Left ventricle myocardium superior (tissue), 1 donor: Measurements from ENCODE around the gene ADAM33. TPM values are rescaled to one million over a fixed set of nuclear protein-coding genes. Genes with fewer than 3 reads are reported as not detected.

Experiments used
- ATAC-seq: fragments of 200-7000 bp; cut with Tn5 transposase; one replicate; pipeline ENCODE4 v1.9.1; 2020; ENCODE audit warnings: mild to moderate bottlenecking, moderate library complexity
- DNase-seq: peaks from one replicate; pipeline ENCODE4 v3.0.0-alpha.2; 2020
- intact Hi-C: fragments of 100-400 bp; cut with micrococcal nuclease; formaldehyde crosslinking; loops from one replicate; pipeline ENCODE4 v1.11.0; 2022
- total RNA-seq: library from RNA; stranded (reverse); fragmentation: NEBNext Ultra II Directional; extraction: Animal tissue kit (Norgen Biotek cat#: 25700); gene quantifications from one replicate; pipeline ENCODE4 v1.2.1, GENCODE V29; 2021
- donor health status: DM: no; HTN: yes; CAD: no; lungs with severe emphysema.

Gene ADAM33
- total RNA-seq, 1 donor from 2014 or later, result 12.2 TPM

GRCh38 chr20:3629893-3630292, 51.9 kb downstream of the ADAM33 start:
- intact Hi-C loops, result no loop called here
- DNase-seq, result no peak
- no peak for ATAC-seq

GRCh38 chr20:3628502-3629314, 53.1 kb downstream of the ADAM33 start:
- intact Hi-C loops, result no loop called here
- no peak for ATAC-seq
- no peak for DNase-seq

GRCh38 chr20:3627476-3627875, 54.3 kb downstream of the ADAM33 start:
- intact Hi-C loops, result no loop called here
- ATAC-seq (no peak), DNase-seq (no peak)

- intact Hi-C loops, result no loop called here
- ATAC-seq, result no peak
- DNase-seq, result no peak
These were observed 59.4 kb downstream of the ADAM33 start for GRCh38 chr20:3622406-3622805.

GRCh38 chr20:3621111-3621510, 60.7 kb downstream of the ADAM33 start:
- DNase-seq, result no peak
- intact Hi-C loops, result no loop called here
- no peak for ATAC-seq

Other genes with a start within 250 kb of the ADAM33 start
- 34.3 TPM for gene ATRN, start 211.0 kb downstream of the ADAM33 start, total RNA-seq
- not detected for gene GFRA4, start 18.6 kb downstream of the ADAM33 start, total RNA-seq
- 7.1 TPM for gene SIGLEC1, start 30.6 kb upstream of the ADAM33 start, total RNA-seq
- gene HSPA12B, start 50.7 kb upstream of the ADAM33 start, total RNA-seq, result 16.2 TPM
- 10.3 TPM for gene ADISSP, start 85.7 kb upstream of the ADAM33 start, total RNA-seq
- not detected for gene SPEF1, start 99.4 kb upstream of the ADAM33 start, total RNA-seq
- gene CENPB, start 104.7 kb upstream of the ADAM33 start, total RNA-seq, result 68.3 TPM
- 7.5 TPM for gene CDC25B, start 114.3 kb upstream of the ADAM33 start, total RNA-seq
- gene AP5S1, start 138.5 kb upstream of the ADAM33 start, total RNA-seq, result 10.2 TPM
- 34.8 TPM for gene MAVS, start 164.8 kb upstream of the ADAM33 start, total RNA-seq
- 17.4 TPM for gene PANK2, start 207.4 kb upstream of the ADAM33 start, total RNA-seq